Mammary epithelial cell (primary cell): ENCODE data around the gene CD53.

Source experiments
- EZH2 ChIP-seq: IDR thresholded peaks from 2 replicates; pipeline ENCODE4 v1.6.1; 2012; ENCODE audit warnings: low read length, inconsistent platforms, borderline replicate concordance
- TF ChIP-seq, protein P1 (sequence below), 2 donors: IDR thresholded peaks in 1 of 2; conservative IDR thresholded peaks in 1 of 2; 2 replicates each; pipeline ENCODE4 v1.5.1; 2011 to 2012; ENCODE audit warnings: inconsistent platforms in 2 of 2, low read length in 2 of 2, mild to moderate bottlenecking in 2 of 2, control low read depth in 1 of 2, low read depth in 1 of 2; ENCODE audit not compliant: insufficient read depth in 1 of 2; ENCODE audit errors: extremely low read depth in 1 of 2

DNA sequence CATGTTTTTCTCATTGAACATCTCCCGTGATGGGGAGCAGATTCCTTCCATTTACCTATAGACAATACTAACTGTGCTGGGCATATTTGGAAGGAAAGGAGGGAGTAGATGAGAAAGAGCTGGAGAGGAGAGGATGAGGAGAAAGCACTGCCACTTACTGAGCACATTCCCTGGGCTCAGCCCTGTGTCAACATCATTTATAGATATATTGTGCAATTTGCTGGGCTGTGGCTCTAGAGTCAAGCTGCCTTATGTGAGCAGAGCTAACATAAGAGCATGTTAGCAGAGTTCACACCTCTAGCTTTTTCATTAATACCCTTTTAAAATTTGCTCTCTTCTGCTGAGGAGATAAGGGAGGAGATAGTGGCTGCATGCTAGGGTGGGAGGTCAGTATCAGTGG, 22.3 kb upstream of the CD53 start:
- TF ChIP-seq, protein P1, sequence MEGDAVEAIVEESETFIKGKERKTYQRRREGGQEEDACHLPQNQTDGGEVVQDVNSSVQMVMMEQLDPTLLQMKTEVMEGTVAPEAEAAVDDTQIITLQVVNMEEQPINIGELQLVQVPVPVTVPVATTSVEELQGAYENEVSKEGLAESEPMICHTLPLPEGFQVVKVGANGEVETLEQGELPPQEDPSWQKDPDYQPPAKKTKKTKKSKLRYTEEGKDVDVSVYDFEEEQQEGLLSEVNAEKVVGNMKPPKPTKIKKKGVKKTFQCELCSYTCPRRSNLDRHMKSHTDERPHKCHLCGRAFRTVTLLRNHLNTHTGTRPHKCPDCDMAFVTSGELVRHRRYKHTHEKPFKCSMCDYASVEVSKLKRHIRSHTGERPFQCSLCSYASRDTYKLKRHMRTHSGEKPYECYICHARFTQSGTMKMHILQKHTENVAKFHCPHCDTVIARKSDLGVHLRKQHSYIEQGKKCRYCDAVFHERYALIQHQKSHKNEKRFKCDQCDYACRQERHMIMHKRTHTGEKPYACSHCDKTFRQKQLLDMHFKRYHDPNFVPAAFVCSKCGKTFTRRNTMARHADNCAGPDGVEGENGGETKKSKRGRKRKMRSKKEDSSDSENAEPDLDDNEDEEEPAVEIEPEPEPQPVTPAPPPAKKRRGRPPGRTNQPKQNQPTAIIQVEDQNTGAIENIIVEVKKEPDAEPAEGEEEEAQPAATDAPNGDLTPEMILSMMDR (conservative IDR thresholded peaks at IDR 0.05 in 1 of 2, IDR thresholded peaks at IDR 0.05 in 1 of 2; ENCODE audit: extremely low read depth in 1 of 2, insufficient read depth in 1 of 2, low read depth in 1 of 2, low read length in 2 of 2), result no peak
- no peak for TF ChIP-seq EZH2
